ENCODE measurements around the gene EIF5.

The EIF5 gene

GRCh38 chr14:103343164-103343879, 9.3 kb downstream of the EIF5 start:
- peak; percentile 15 for DNase-seq (ENCODE audit: low read depth)
- H3K4me3 ChIP-seq (ENCODE audit: control insufficient read depth, low read depth, low read length) = no peak overlapping the region
- no peak for TF ChIP-seq CTCF (conservative IDR thresholded peaks at IDR 0.05; ENCODE audit: control insufficient read depth, insufficient read depth, low read depth, low read length)

- no peak for DNase-seq (ENCODE audit: low read depth)
- no peak overlapping the region for H3K4me3 ChIP-seq (ENCODE audit: control insufficient read depth, low read depth, low read length)
- TF ChIP-seq CTCF (conservative IDR thresholded peaks at IDR 0.05; ENCODE audit: control insufficient read depth, insufficient read depth, low read depth, low read length) = no peak
Measured at GRCh38 chr14:103343905-103344797, 10.1 kb downstream of the EIF5 start.

DNA sequence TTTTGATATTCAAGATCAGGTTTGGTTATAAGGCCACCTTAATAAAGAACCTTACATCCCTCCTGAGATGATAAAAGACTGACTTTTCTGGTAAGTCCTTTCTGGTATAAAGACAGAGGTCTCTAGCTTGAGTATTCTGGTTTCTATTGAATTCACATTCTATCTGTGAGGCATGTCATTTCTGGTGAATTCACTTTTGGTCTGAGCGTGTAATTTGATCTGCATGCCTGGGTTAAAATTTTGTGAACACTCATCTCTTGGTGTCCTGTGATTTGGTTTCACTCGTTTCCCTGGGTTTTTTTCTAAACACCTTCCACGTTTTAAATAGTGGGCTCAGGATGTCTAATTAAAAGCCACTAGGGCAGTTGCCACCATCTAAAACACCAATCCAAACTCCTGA, 12.2 kb downstream of the EIF5 start:
- DNase-seq (ENCODE audit: low read depth) = peak; percentile 33
- no peak for TF ChIP-seq CTCF (conservative IDR thresholded peaks at IDR 0.05; ENCODE audit: control insufficient read depth, insufficient read depth, low read depth, low read length)
- H3K4me3 ChIP-seq (ENCODE audit: control insufficient read depth, low read depth, low read length) = no peak overlapping the region

GRCh38 chr14:103347091-103347815, 13.2 kb downstream of the EIF5 start:
- DNase-seq (ENCODE audit: low read depth) = no peak
- TF ChIP-seq CTCF (conservative IDR thresholded peaks at IDR 0.05; ENCODE audit: control insufficient read depth, insufficient read depth, low read depth, low read length) = no peak
- H3K4me3 ChIP-seq (ENCODE audit: control insufficient read depth, low read depth, low read length) = no peak overlapping the region

- no peak overlapping the region for H3K4me3 ChIP-seq (ENCODE audit: control insufficient read depth, low read depth, low read length)
- DNase-seq (ENCODE audit: low read depth) = peak; percentile 48
- no peak for TF ChIP-seq CTCF (conservative IDR thresholded peaks at IDR 0.05; ENCODE audit: control insufficient read depth, insufficient read depth, low read depth, low read length)
Measured at GRCh38 chr14:103348154-103348553, 14.1 kb downstream of the EIF5 start.

- DNase-seq (ENCODE audit: low read depth) = no peak
- TF ChIP-seq CTCF (conservative IDR thresholded peaks at IDR 0.05; ENCODE audit: control insufficient read depth, insufficient read depth, low read depth, low read length) = no peak
Measured at GRCh38 chr14:103349982-103350381, 15.9 kb downstream of the EIF5 start.

More at GRCh38 chr14:103349982-103350381, 15.9 kb downstream of the EIF5 start:
- no peak overlapping the region for H3K4me3 ChIP-seq (ENCODE audit: control insufficient read depth, low read depth, low read length)

Data from fibroblast of mammary gland (primary cell).